ENCODE data around the gene LDLRAD2.

The LDLRAD2 gene

GRCh38 chr1:21860971-21861370 lies 48.9 kb downstream of the LDLRAD2 start:
- DNase-seq (ENCODE audit: low read depth), result no peak

- DNase-seq (ENCODE audit: low read depth), result no peak
Measured at GRCh38 chr1:21861602-21862429, 49.8 kb downstream of the LDLRAD2 start.

GRCh38 chr1:21863981-21864380 lies 51.9 kb downstream of the LDLRAD2 start:
- DNase-seq (ENCODE audit: low read depth), result no peak

DNA sequence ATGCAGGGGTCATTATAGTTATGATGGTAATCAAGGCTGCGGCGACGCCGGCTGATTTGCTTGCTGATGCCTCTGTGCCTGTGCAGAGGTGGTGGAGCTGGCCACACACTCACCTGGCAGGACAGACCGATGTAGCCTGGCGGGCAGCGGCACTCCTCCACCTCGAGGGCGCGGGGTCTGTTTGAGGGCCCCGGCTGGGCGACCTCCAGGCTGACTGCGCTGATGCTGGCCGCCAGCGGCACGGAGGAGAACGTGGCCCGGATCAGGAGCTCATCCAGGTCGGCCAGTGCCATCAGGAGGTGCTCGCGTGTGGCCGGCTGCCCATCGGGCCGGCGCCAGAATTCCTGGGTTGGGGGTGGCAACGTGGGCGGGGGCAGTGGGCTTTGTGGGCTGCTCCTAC lies 52.7 kb downstream of the LDLRAD2 start:
- DNase-seq (ENCODE audit: low read depth), result no peak

DNA sequence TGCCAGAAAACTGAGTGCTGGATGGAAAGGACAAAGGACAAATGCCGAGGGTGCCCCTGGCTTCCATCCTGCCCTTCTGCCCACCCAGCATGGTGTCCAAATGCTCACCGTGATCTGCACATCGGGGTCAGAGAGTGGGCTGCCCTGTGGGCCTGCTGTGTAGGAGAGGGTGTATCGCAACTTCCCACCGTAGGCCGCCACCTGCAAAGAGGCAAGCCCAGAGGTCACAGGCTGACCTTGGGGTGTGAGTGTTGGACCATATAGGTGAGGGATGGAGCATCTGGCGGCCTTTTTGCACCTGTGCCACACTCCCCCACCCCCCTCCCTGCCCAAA lies 53.5 kb downstream of the LDLRAD2 start:
- DNase-seq (ENCODE audit: low read depth), result no peak

DNA sequence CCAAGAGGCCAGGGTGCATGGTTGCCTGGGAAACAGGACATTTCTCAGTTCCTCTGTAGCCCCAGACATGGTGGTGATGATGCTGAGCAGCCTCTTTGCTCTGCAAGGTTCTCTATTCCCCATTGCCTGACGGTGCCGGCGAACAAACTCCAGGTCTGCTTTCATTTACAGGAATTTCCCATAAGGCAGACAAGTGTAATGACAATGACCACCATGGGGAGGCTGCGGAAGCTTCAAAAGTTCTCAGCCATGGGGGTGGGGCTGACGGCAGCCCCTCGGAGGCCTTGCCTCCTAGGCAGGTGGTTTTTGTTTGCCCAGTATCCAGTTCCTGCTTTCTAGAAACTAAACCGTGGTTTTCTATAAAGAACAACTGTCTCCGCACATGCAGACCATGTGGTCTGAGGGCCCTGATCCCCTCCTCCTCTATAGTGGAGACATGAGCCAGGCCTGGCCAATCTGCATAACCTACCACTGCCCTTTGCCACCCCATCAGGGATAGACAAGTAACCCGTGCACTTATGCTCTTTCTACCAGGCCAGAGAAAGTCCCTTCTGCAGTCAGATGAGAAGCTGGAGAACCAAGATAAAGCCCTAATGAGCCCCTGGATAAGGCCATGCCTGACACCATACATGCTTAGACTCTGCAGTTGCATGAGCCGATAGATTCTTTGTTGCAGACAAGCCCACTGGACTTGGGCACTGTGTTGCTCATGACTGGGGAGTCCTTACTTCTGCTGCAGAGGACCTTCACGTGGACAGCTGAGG lies 54.1 kb downstream of the LDLRAD2 start:
- no peak for DNase-seq (ENCODE audit: low read depth)

DNA sequence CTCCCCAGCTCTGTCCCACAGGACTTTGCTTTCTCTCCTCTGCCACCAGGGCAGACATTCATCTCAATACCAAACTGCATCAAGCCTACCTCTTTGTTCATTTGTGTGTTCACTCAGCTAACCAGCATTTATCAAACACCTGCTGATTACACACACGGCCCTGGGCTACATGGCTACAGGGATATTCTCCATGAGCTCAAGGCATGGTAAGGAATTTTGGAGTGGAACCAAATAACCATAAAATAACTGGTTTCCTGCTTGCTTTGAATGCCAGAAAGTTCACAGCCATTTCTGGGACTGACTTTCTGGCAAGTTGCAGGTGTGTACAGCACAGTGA lies 54.6 kb downstream of the LDLRAD2 start:
- DNase-seq (ENCODE audit: low read depth), result no peak

- DNase-seq (ENCODE audit: low read depth), result no peak
Measured at GRCh38 chr1:21867451-21867996, 55.5 kb downstream of the LDLRAD2 start.

- no peak for DNase-seq (ENCODE audit: low read depth)
Measured at GRCh38 chr1:21868482-21868881, 56.4 kb downstream of the LDLRAD2 start.

DNA sequence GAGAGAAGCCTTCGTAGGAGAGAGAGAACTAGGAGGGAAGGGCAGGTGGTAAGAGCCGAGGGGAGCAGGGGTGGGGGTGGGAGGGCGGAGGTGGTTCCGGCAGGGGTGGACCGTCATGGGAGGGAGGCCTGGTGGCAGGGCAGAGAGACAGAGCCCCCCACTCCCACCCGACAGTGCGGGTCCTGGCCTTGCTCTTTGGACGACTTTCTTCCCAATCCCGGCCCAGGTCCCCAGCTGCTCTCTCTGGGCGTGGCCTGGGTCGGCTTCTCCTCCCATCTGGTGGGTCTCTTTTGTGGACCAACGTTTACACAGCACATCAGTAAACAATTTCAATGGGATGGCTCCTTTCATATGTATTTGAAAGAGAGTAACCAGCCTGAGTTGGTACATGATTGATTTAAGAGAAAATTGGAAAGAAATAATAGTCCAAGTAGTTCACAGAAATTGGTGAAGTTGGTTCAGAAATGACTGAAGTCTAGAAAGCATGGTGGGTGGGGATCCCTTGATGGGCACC lies 56.9 kb downstream of the LDLRAD2 start:
- no peak for DNase-seq (ENCODE audit: low read depth)

DNA sequence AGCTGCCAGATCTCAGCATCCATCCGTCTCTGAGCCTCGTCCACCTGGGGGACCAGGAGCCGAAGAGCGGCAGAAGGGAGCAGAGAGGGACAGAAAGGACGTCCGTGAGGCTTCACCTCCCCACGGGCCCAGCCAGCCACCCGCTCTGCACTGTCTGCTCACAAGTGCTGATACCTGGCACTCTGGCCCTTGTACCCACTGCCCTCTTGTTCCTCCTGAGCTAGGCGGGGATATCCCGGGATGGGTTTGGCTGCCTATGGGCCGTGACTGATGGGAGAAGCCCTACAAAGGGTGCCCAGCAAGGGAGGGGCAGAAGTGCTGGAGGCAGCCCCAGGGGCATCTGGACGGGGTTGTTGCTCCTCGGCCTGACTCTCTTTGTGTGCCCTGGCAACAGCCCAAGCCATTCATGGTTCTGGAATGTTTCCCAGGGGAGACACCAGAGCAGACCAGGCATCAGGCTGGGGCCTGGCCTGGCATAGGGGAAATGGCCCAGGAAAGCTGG lies 57.6 kb downstream of the LDLRAD2 start:
- DNase-seq (ENCODE audit: low read depth), result peak; percentile 77

DNA sequence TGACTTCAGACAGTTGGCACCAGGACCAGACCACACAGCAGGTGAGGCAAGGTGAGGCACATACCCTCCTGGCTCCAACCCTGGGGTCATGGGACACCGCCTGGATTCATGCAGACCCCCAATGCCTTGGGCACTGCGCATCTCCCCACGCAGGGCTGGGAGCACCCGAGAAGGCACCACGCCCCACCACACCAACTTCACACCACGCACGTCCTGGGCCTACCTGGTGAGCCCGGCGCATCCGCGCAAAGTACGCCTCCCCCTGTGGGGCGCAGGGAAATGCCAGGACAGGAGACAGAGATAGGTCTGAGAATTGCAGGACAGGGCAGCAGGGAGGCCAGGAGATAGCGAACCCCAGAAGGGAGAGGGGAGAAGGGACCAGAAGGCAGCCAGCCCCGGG lies 58.5 kb downstream of the LDLRAD2 start:
- DNase-seq (ENCODE audit: low read depth), result no peak

DNA sequence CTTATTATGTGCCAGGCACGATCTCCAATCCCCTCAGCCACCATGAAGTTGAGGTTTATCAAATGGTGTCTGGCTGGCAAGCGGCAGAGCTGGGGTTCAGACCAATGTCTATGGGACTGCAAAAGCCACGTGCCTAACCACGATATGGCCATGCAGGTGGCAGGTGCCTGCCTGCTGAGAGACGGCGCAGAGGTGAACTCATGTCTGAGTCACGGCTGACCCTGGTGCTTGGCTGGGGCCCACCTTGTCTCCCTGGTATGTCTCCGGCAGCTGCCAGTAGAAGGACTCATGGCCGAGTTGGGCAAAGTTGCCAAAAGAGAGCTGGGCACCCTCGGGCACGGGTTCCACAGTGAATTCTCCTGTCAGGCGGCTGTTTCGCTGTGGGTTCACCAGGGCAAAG lies 59.9 kb downstream of the LDLRAD2 start:
- no peak for DNase-seq (ENCODE audit: low read depth)

- no peak for DNase-seq (ENCODE audit: low read depth)
Measured at GRCh38 chr1:21872445-21873079, 60.5 kb downstream of the LDLRAD2 start.

DNA sequence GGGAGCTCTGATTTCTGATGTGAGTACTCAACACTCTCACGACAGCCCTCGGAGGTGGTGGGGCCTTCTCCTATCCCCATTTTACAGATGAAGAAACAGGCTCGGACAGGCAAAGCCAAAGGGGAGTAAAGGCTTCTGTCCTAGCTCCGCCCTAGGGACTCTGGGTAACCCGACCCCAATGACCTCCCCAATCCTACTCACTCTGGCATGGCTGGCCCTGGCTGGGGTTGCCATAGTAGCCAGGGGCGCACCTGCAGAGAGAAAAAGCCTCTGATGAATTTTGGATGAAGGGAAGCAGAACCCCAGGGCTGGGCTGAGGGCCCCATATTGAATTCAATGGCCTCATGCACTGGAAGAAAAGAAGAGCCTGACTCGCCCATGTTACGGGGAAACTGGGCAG lies 61.1 kb downstream of the LDLRAD2 start:
- no peak for DNase-seq (ENCODE audit: low read depth)

- DNase-seq (ENCODE audit: low read depth), result no peak
Measured at GRCh38 chr1:21873761-21874160, 61.7 kb downstream of the LDLRAD2 start.

GRCh38 chr1:21874328-21874727 lies 62.3 kb downstream of the LDLRAD2 start:
- DNase-seq (ENCODE audit: low read depth), result no peak
